GM12873 (cell line): ENCODE data around the gene P3R3URF.

Source experiments
- CTCF ChIP-seq: IDR thresholded peaks from 2 replicates; pipeline ENCODE4 v1.5.1; 2012; ENCODE audit warnings: low read depth, mild to moderate bottlenecking, moderate library complexity, low read length, control low read depth; ENCODE audit not compliant: insufficient read depth; ENCODE audit errors: missing control alignments

Gene P3R3URF

GRCh38 chr1:46157916-46158311 is 18.4 kb downstream of the P3R3URF start:
- no peak for TF ChIP-seq CTCF

DNA sequence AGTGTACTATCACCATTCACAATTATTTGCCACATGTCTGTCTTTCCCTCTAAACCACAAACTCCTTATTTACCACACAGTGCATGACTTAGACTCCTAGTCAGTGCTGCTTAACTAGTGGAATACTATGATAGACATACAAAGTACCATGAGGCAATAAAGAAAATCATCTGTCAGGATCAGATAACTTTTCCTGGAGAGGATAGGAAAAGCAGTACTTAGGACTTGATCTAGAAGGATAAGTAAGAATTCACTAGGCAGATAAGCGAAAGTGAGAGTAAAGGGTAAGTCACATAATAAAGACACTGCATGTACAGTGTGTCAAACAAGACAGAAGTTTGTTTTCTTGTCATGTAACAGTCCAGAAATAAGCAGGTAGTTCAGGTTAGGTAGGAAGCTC is 22.6 kb downstream of the P3R3URF start:
- no peak for TF ChIP-seq CTCF

GRCh38 chr1:46153228-46153627 is 23.1 kb downstream of the P3R3URF start:
- TF ChIP-seq CTCF: no peak

- no peak for TF ChIP-seq CTCF
Observed at GRCh38 chr1:46152016-46152415, 24.3 kb downstream of the P3R3URF start.

GRCh38 chr1:46150085-46150484 is 26.2 kb downstream of the P3R3URF start:
- no peak for TF ChIP-seq CTCF

GRCh38 chr1:46148318-46148717 is 28.0 kb downstream of the P3R3URF start:
- TF ChIP-seq CTCF: no peak

- TF ChIP-seq CTCF: no peak
Observed at GRCh38 chr1:46137916-46138315, 38.4 kb downstream of the P3R3URF start.
